Smooth muscle cell of the coronary artery (primary cell): ENCODE data around the gene SH3D21. TPM values are rescaled to one million over a fixed set of nuclear protein-coding genes. Genes with fewer than 3 reads are reported as not detected.

ENCODE experiments used
- total RNA-seq: library from RNA; depleted of rRNA; stranded (reverse); fragments of >200 nt; gene quantifications from 2 replicates; pipeline ENCODE4 v1.2.3, GENCODE V29; 2014; ENCODE audit warnings: low replicate concordance

The SH3D21 gene
- 2.7 and 3.2 TPM in 2 replicates for total RNA-seq

GRCh38 chr1:36306210-36306901, at the start of gene SH3D21:
Gene SH3D21 (plus strand): TSS chr1:36306368. CDS start chr1:36306421, 53 bp downstream.

GRCh38 chr1:36323636-36324352, 17.6 kb downstream of the SH3D21 start, which contains the start of gene EVA1B:
Gene EVA1B (minus strand): TSS chr1:36323645. CDS start chr1:36323037, 608 bp downstream.

Other genes starting within 250 kb of the SH3D21 start
- gene TEKT2, start 222.3 kb upstream of the SH3D21 start, total RNA-seq, result 0.38 TPM in 1 of 2 replicates, not detected in the other
- 21.9 and 29.8 TPM in 2 replicates for gene ADPRS, start 217.5 kb upstream of the SH3D21 start, total RNA-seq
- gene COL8A2, start 181.1 kb upstream of the SH3D21 start, total RNA-seq, result 1.3 and 5.0 TPM in 2 replicates
- gene TRAPPC3, start 156.9 kb upstream of the SH3D21 start, total RNA-seq, result 51.1 and 78.5 TPM in 2 replicates
- gene MAP7D1, start 150.2 kb upstream of the SH3D21 start, total RNA-seq, result 45.4 and 81.4 TPM in 2 replicates
- gene THRAP3, start 81.9 kb upstream of the SH3D21 start, total RNA-seq, result 33.2 and 82.2 TPM in 2 replicates
- 58.5 and 143 TPM in 2 replicates for gene EVA1B, start 17.3 kb downstream of the SH3D21 start, total RNA-seq
- 9.8 and 26.4 TPM in 2 replicates for gene STK40, start 79.6 kb downstream of the SH3D21 start, total RNA-seq
- 10.5 and 12.5 TPM in 2 replicates for gene LSM10, start 91.5 kb downstream of the SH3D21 start, total RNA-seq
- gene OSCP1, start 144.1 kb downstream of the SH3D21 start, total RNA-seq, result 9.0 and 10.5 TPM in 2 replicates
- gene MRPS15, start 158.0 kb downstream of the SH3D21 start, total RNA-seq, result 15.7 and 61.9 TPM in 2 replicates
- gene CSF3R, start 176.5 kb downstream of the SH3D21 start, total RNA-seq, result not detected in 2 replicates